SH-SY5Y (cell line): ENCODE measurements around the gene NFILZ.

ENCODE experiments used
- GATA2 ChIP-seq: IDR thresholded peaks from 2 replicates; pipeline ENCODE4 v1.6.1; 2011; ENCODE audit warnings: mild to moderate bottlenecking, low read depth, low read length
- GATA3 ChIP-seq: IDR thresholded peaks from 2 replicates; pipeline ENCODE4 v1.6.1; 2011; ENCODE audit warnings: low read depth, mild to moderate bottlenecking, low read length, moderate library complexity

GRCh38 chr19:8616861-8617260 lies 13.6 kb upstream of the NFILZ start:
- TF ChIP-seq GATA2 (no peak), GATA3 (no peak)
